ENCODE measurements around the gene SPAAR.

The SPAAR gene

DNA sequence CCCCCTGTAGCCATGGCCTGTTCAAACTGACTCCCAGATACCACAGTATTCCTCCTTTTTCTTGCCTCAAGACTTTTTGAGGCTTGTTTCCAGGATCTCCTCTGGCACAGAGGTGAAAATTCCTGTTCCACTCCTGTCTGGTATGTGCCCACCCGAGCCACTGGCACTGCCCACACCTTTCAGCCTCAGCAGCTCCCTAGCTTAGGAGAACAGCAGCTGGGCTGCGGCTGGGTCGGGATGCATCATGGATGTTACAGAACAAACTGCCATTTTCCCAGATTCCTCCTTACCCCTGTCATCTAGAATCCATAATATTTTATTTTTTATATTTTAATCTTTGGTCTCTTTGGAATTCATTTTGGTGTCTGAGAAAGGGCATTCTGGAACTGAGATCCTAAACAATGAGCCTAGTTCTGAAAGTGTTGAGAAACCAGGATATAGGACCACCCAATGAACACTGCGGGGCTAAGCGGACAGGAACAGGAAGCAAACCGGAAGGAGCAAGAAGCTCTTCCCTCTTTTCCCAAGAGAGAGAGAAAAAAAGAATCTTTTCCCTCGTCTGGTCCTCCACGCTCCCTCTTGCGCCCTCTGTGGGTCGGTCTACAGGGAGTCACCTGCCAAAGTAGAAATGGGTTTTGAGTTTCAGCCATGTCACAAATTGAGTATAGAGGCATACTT is 36.2 kb downstream of the SPAAR start:
- Histone ChIP-seq H3K36me3 (replicated peaks; ENCODE audit: insufficient read depth, low read length) (no peaks in the 10 kb centered on the region), H3K4me3 (ENCODE audit: low read length) (no peak overlapping the region), H3K4me2 (ENCODE audit: low read depth, low read length) (peak overlapping the region; percentile 46), H3K9me2 (replicated peaks; ENCODE audit: insufficient read depth, low read length) (no peaks in the 10 kb centered on the region), H3K9me3 (replicated peaks; ENCODE audit: insufficient read depth, low read length) (no peaks in the 10 kb centered on the region), H3F3A (ENCODE audit: insufficient read depth, low read length) (peaks cover 7% of the 10 kb centered on the region), H3K27ac (ENCODE audit: low read length) (no peak overlapping the region), H4K20me1 (ENCODE audit: insufficient read depth, low read length) (no peaks in the 10 kb centered on the region), H2AFZ (ENCODE audit: low read length) (peak overlapping the region; percentile 40; the same call in 1 of the 2 replicates), H3K9ac (ENCODE audit: low read length) (no peak overlapping the region), H3K4me1 (ENCODE audit: low read length) (peaks cover 12% of the 10 kb centered on the region), H3K27me3 (replicated peaks; ENCODE audit: insufficient read depth, low read length) (no peaks in the 10 kb centered on the region), H3K79me2 (ENCODE audit: low read length) (no peaks in the 10 kb centered on the region)
- DNase-seq, result peak; percentile 70
- TF ChIP-seq, protein P1, sequence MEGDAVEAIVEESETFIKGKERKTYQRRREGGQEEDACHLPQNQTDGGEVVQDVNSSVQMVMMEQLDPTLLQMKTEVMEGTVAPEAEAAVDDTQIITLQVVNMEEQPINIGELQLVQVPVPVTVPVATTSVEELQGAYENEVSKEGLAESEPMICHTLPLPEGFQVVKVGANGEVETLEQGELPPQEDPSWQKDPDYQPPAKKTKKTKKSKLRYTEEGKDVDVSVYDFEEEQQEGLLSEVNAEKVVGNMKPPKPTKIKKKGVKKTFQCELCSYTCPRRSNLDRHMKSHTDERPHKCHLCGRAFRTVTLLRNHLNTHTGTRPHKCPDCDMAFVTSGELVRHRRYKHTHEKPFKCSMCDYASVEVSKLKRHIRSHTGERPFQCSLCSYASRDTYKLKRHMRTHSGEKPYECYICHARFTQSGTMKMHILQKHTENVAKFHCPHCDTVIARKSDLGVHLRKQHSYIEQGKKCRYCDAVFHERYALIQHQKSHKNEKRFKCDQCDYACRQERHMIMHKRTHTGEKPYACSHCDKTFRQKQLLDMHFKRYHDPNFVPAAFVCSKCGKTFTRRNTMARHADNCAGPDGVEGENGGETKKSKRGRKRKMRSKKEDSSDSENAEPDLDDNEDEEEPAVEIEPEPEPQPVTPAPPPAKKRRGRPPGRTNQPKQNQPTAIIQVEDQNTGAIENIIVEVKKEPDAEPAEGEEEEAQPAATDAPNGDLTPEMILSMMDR (IDR thresholded peaks at IDR 0.05; ENCODE audit: low read length), result peak; percentile 95
- TF ChIP-seq EZH2phosphoT487 (IDR thresholded peaks at IDR 0.05; ENCODE audit: low read length) (no peak), EZH2 (optimal IDR thresholded peaks at IDR 0.05; ENCODE audit: low read depth, low read length) (no peak)

DNA sequence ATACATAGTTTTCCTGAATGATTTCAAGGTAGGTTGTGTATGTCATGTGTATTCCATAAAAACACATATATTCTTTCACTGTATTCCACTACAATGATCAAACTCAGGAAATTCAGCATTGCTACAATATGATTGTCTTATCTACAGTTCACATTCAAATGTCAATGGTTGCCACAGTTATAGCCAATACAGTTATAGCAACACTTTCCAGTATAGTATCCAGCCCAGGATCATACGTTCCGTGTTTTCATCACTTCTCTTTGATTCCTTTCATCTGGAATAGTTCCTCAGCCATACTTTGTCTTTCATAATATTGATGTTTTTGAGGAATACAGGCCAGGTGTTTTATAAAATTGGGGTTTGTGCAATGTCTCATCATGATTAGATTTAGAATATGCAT is 39.2 kb downstream of the SPAAR start:
- no peaks in the 10 kb centered on the region for H3K79me2 ChIP-seq (ENCODE audit: low read length)
- TF ChIP-seq EZH2 (optimal IDR thresholded peaks at IDR 0.05; ENCODE audit: low read depth, low read length), result no peak
- TF ChIP-seq, protein P1 (IDR thresholded peaks at IDR 0.05; ENCODE audit: low read length), result no peak
- no peaks in the 10 kb centered on the region for H4K20me1 ChIP-seq (ENCODE audit: insufficient read depth, low read length)
- H3K9ac ChIP-seq (ENCODE audit: low read length), result no peak overlapping the region
- no peak overlapping the region for H2AFZ ChIP-seq (ENCODE audit: low read length)
- H3K9me2 ChIP-seq (replicated peaks; ENCODE audit: insufficient read depth, low read length), result no peaks in the 10 kb centered on the region
- no peak overlapping the region for H3K4me3 ChIP-seq (ENCODE audit: low read length)
- no peaks in the 10 kb centered on the region for H3K4me1 ChIP-seq (ENCODE audit: low read length)
- no peak for DNase-seq
- no peak overlapping the region for H3K4me2 ChIP-seq (ENCODE audit: low read depth, low read length)
- no peaks in the 10 kb centered on the region for H3K36me3 ChIP-seq (replicated peaks; ENCODE audit: insufficient read depth, low read length)
- no peaks in the 10 kb centered on the region for H3F3A ChIP-seq (ENCODE audit: insufficient read depth, low read length)
- H3K27ac ChIP-seq (ENCODE audit: low read length), result no peak overlapping the region
- H3K9me3 ChIP-seq (replicated peaks; ENCODE audit: insufficient read depth, low read length), result no peaks in the 10 kb centered on the region
- no peaks in the 10 kb centered on the region for H3K27me3 ChIP-seq (replicated peaks; ENCODE audit: insufficient read depth, low read length)

DNA sequence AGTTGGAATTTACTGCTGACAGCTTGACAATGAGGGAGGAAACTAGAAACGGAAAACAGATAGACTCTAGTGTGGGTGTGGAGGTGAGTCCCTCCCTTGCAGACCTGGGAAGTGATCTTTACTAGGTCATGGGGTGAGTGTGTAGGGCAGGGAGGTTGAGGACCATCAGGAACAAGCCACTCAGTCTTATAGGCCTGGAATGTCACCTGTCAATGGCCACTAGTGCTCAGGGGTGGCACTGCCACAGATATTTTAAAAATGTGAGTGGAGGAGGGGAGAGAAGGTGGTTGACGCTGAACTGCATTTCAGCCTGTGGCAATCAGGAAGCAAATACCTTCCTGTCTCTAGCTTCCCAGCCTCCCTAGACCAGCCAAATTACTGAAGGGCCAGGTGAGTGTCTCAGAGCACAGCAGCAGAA is 39.6 kb downstream of the SPAAR start:
- Histone ChIP-seq H3K9ac (ENCODE audit: low read length) (no peak overlapping the region), H3K27me3 (replicated peaks; ENCODE audit: insufficient read depth, low read length) (no peaks in the 10 kb centered on the region), H3K79me2 (ENCODE audit: low read length) (no peaks in the 10 kb centered on the region), H2AFZ (ENCODE audit: low read length) (no peak overlapping the region), H3K4me2 (ENCODE audit: low read depth, low read length) (no peak overlapping the region), H3K4me1 (ENCODE audit: low read length) (no peaks in the 10 kb centered on the region), H4K20me1 (ENCODE audit: insufficient read depth, low read length) (no peaks in the 10 kb centered on the region), H3K9me3 (replicated peaks; ENCODE audit: insufficient read depth, low read length) (no peaks in the 10 kb centered on the region), H3K36me3 (replicated peaks; ENCODE audit: insufficient read depth, low read length) (no peaks in the 10 kb centered on the region), H3K9me2 (replicated peaks; ENCODE audit: insufficient read depth, low read length) (no peaks in the 10 kb centered on the region), H3K27ac (ENCODE audit: low read length) (no peak overlapping the region), H3F3A (ENCODE audit: insufficient read depth, low read length) (no peaks in the 10 kb centered on the region), H3K4me3 (ENCODE audit: low read length) (no peak overlapping the region)
- TF ChIP-seq EZH2phosphoT487 (IDR thresholded peaks at IDR 0.05; ENCODE audit: low read length) (no peak), EZH2 (optimal IDR thresholded peaks at IDR 0.05; ENCODE audit: low read depth, low read length) (no peak)
- TF ChIP-seq, protein P1 (IDR thresholded peaks at IDR 0.05; ENCODE audit: low read length), result no peak
- DNase-seq, result no peak
